Stimulated activated effector memory CD8-positive, alpha-beta T cell treated with anti-CD3 and anti-CD28 coated beads, Interleukin-12 subunit alpha, Interleukin-12 subunit beta, amount 100 ng/mL, for 72 hours (primary cell): ENCODE results near the gene PPP4R3A.
"Not testable (repeated sequence)": the region's sequence is repeated elsewhere in the genome, so short reads cannot be mapped to it uniquely, and the experiment has no call there.

Experiments
- ATAC-seq: fragments of 150-1000 bp; cut with Tn5 transposase; 2 replicates; pipeline ENCODE4 v1.10.0; 2021
- DNase-seq, 2 donors: peaks; one replicate each; pipeline ENCODE4 v3.0.0; 2021 to 2022; ENCODE audit warnings: low spot score in 2 of 2
- H3K27ac Mint-ChIP-seq: one replicate; pipeline ENCODE4 v1.8.0; 2022; ENCODE audit warnings: mild to moderate bottlenecking, mixed read lengths
- H3K36me3 Mint-ChIP-seq: one replicate; pipeline ENCODE4 v1.8.0; 2022; ENCODE audit warnings: mild to moderate bottlenecking, mixed read lengths
- H3K4me1 Mint-ChIP-seq: one replicate; pipeline ENCODE4 v1.8.0; 2022; ENCODE audit warnings: mixed read lengths
- H3K4me3 Mint-ChIP-seq: one replicate; pipeline ENCODE4 v1.8.0; 2022; ENCODE audit warnings: mild to moderate bottlenecking, mixed read lengths
- H3K9me3 Mint-ChIP-seq: one replicate; pipeline ENCODE4 v1.8.0; 2022; ENCODE audit warnings: mixed read lengths

Gene PPP4R3A

GRCh38 chr14:91425531-91425944, 84.6 kb downstream of the PPP4R3A start:
- H3K9me3 Mint-ChIP-seq, result not testable (repeated sequence)
- peaks cover 15% of the 10 kb centered on the region for H3K4me1 Mint-ChIP-seq

DNA sequence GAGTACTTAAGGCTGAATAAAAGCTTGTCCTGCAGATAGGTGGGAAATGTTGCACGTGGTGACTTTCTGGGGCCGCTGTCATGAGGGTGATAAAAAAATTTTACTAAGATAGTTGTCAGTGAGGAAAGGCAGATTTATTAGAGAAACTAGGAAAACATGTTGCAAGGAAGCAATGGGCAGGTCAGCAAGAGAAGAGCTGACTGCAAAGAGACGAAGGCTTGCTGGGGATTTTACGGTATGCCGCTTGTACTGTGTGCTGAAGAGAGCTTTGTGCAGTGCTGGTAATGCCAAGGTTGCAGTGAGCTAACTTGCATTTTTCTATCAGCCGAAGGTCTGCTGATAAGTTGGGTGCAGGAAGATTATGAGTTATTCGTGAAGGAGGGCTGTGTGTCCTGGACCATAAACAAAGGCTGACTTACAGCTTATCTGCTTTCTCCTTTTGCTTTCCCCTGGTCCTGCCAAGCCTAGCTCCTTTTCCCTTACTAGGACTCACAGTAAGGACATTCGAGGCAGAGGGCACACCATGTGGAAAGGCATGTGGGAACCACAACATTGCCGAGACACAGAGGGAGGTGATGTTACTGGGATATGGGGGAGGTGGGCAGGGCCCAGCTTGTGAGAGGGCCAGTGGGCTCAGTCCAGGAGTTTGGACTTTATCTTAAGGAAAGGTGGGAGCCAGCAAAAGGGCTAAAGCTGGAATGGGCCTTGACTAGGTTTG, 85.1 kb downstream of the PPP4R3A start:
- no peaks in the 10 kb centered on the region for H3K36me3 Mint-ChIP-seq
- no peaks in the 10 kb centered on the region for H3K9me3 Mint-ChIP-seq
- no peak for ATAC-seq
- peaks cover 15% of the 10 kb centered on the region for H3K4me1 Mint-ChIP-seq
- DNase-seq, result peak in 1 of 2 donors; percentile 34
- no peak overlapping the region for H3K27ac Mint-ChIP-seq
- H3K4me3 Mint-ChIP-seq, result no peak overlapping the region

More at GRCh38 chr14:91425531-91425944, 84.6 kb downstream of the PPP4R3A start:
- H3K36me3 Mint-ChIP-seq, H3K4me3 Mint-ChIP-seq, DNase-seq, H3K27ac Mint-ChIP-seq, ATAC-seq: not testable (repeated sequence)

GRCh38 chr14:91420686-91421085, 89.4 kb downstream of the PPP4R3A start:
- peak in 1 of 2 donors; percentile 47 for DNase-seq
- no peak for ATAC-seq
- no peak overlapping the region for H3K27ac Mint-ChIP-seq

GRCh38 chr14:91419451-91419850, 90.7 kb downstream of the PPP4R3A start:
- no peak overlapping the region for H3K27ac Mint-ChIP-seq
- no peaks in the 10 kb centered on the region for H3K9me3 Mint-ChIP-seq
- peaks cover 33% of the 10 kb centered on the region for H3K36me3 Mint-ChIP-seq
- peaks cover 14% of the 10 kb centered on the region for H3K4me1 Mint-ChIP-seq
- no peak for ATAC-seq
- no peak for DNase-seq
- peak overlapping the region; percentile 76 for H3K4me3 Mint-ChIP-seq

More at GRCh38 chr14:91420686-91421085, 89.4 kb downstream of the PPP4R3A start:
- peaks cover 20% of the 10 kb centered on the region for H3K36me3 Mint-ChIP-seq
- peaks cover 10% of the 10 kb centered on the region for H3K4me1 Mint-ChIP-seq
- no peak overlapping the region for H3K4me3 Mint-ChIP-seq
- no peaks in the 10 kb centered on the region for H3K9me3 Mint-ChIP-seq

GRCh38 chr14:91419044-91419397, 91.1 kb downstream of the PPP4R3A start:
- H3K9me3 Mint-ChIP-seq, result no peaks in the 10 kb centered on the region
- ATAC-seq, result peak; percentile 46
- H3K4me3 Mint-ChIP-seq, result peak overlapping the region; percentile 76
- peaks cover 37% of the 10 kb centered on the region for H3K36me3 Mint-ChIP-seq
- no peak for DNase-seq
- H3K27ac Mint-ChIP-seq, result peak overlapping the region; percentile 77
- H3K4me1 Mint-ChIP-seq, result peaks cover 18% of the 10 kb centered on the region

GRCh38 chr14:91418387-91419043, 91.6 kb downstream of the PPP4R3A start:
- Mint-ChIP-seq H3K4me3 (peak overlapping the region; percentile 76), H3K9me3 (no peaks in the 10 kb centered on the region), H3K27ac (peak overlapping the region; percentile 77), H3K4me1 (peaks cover 23% of the 10 kb centered on the region), H3K36me3 (peaks cover 42% of the 10 kb centered on the region)
- ATAC-seq, result peak; percentile 51
- peak; percentile 82 to 97 for DNase-seq

DNA sequence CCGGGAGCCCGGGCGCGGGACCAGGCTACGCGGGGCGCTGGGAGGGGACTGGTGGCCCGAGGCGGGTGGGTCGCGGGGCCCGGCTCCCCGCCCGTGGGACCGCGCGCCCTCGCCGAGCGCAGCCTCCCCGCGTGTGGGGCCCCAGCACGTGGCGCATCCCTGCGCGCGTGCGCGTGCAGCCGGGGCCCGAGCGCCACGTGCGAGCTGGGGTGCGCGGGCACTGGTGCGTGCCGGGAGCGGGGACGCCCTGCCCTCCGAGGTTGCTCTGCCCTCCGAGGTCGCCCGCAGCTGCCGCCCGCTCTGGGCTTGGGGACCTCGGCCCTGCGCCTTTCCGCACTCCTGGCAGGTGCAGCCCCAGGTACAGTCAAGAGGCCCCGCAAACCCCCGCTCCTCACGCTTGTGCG, 92.1 kb downstream of the PPP4R3A start:
- Mint-ChIP-seq H3K27ac (peak overlapping the region; percentile 77), H3K4me3 (peak overlapping the region; percentile 76), H3K9me3 (no peaks in the 10 kb centered on the region), H3K36me3 (peaks cover 47% of the 10 kb centered on the region), H3K4me1 (peaks cover 29% of the 10 kb centered on the region)
- peak; percentile 59 for ATAC-seq
- DNase-seq, result peak; percentile 53 to 86

DNA sequence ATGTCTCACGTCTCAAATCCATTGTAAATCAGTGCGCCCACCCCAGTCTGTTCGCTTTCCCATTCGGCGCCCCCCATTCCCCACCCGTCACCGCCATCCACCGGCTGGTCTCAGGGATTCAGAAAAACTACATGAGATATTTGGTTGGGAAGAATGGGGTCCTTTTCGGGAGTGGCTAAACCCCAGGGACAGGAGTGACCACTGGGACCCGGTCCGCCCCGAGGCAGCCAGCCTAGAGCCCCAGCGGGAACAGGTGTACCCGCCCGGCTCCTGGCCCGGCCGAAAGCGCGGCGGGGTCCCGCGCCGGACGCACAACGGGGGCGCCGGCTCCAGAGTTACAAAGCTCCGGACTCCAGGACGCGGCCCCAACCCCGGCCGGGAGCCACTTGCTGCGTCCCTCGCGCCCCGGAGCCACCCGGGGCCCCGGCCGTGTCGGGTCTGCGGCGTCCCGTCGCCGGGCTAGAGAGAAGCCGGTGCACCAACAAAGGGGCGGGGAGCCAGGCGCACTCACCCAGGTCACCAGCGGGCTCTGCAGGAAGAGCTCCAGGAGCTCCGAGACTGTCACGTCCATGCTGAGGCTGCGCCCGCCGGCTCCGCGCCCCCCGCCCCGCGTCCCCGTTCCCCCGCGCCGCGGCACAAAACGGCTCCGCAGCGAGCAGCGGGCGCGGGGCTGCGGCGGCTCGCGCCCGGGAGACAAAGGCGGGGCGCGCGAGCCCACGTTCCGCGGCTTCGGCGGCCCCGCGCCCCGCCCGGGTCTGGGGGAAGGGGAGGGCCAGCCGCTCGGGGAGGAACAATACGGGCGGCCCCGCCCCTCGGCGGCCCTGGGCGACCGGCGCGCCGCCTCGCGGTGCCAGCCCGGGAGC, 92.8 kb downstream of the PPP4R3A start, which contains the start of gene CCDC88C:
TSS of gene CCDC88C (minus strand) at position 701 of the 863 bp plus-strand sequence. CDS start at position 571, 130 bp downstream.
- H3K27ac Mint-ChIP-seq, result peak within 1 kb of the TSS; percentile 88
- peak within 1 kb of the TSS; percentile 76 for H3K4me3 Mint-ChIP-seq
- DNase-seq (peak; percentile 71 to 85), ATAC-seq (peak; percentile 73)
- H3K36me3 Mint-ChIP-seq, result peaks cover 54% of the 10 kb centered on the region
- no peaks in the 10 kb centered on the region for H3K9me3 Mint-ChIP-seq
- H3K4me1 Mint-ChIP-seq, result peaks cover 35% of the 10 kb centered on the region

GRCh38 chr14:91416744-91417119, 93.4 kb downstream of the PPP4R3A start:
- H3K27ac Mint-ChIP-seq, result peak overlapping the region; percentile 88
- peaks cover 36% of the 10 kb centered on the region for H3K4me1 Mint-ChIP-seq
- no peak for DNase-seq
- no peaks in the 10 kb centered on the region for H3K9me3 Mint-ChIP-seq
- ATAC-seq, result no peak
- H3K4me3 Mint-ChIP-seq, result peak overlapping the region; percentile 76
- peaks cover 60% of the 10 kb centered on the region for H3K36me3 Mint-ChIP-seq

DNA sequence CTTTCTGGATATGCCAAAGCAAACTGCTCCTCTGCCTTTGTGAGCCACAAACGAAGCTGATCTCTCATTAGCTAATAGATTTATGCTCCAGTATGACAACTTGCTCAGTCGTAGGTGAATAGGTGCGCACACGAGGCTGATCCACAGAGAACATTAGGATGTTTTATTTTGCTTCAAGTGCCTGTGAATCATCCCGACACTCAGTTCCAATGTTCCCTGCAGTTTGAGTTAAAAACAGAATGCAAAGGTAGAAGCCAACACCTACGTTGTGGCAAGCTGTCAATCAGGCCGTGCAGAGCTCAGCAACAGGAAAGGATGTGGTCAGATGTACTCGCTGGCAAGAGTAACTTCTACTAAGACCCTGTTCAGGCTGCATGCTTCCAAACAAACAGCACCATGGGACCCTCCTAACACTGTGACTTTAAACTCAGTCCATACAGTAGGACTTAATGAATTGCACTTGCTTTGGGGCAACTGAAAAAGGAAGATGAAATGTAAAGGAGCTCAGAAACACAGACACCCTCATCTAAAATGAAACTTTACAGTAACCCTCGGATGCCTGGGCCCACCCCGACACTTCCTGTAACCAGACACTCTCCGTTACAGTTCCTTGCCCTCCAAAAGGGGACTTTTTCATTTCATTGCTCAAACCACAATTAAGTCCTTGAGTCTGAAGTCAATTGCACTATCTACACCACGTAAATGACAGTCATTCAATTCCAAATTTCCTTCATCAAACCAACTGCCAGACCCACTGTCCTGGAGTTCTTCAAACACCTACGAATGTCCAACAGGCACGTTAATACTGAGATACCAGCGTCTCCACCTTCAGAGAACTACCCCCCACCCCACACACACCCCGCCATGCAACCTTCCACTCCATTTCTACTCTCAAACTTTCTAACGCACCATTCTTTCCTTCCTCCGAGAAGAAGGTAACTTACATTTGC, 94.0 kb downstream of the PPP4R3A start:
- peak in 1 of 2 donors; percentile 85 for DNase-seq

DNA sequence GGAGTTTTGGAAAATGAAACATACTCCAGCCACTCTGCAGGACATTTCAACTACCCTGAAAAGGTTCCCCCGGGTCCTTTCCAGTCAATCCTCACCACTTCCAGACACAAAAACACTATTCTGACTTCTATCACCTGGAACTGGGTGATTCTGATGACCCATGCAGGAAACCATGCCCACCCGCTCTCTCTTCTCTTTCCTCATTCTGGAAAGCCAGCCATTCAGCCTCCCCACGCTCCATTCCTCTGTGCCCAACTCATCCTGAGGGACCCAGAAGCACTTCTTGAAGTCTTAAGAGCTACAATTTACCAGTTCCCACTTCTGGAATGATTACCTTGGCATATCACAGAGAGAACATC, 95.7 kb downstream of the PPP4R3A start:
- DNase-seq (no peak), ATAC-seq (no peak)
- peak overlapping the region; percentile 76 for H3K4me3 Mint-ChIP-seq
- H3K27ac Mint-ChIP-seq, result peak overlapping the region; percentile 88
- peaks cover 59% of the 10 kb centered on the region for H3K4me1 Mint-ChIP-seq
- peaks cover 83% of the 10 kb centered on the region for H3K36me3 Mint-ChIP-seq
- H3K9me3 Mint-ChIP-seq, result no peaks in the 10 kb centered on the region

More for the DNA sequence above, 94.0 kb downstream of the PPP4R3A start:
- H3K4me3 Mint-ChIP-seq, result peak overlapping the region; percentile 76
- H3K4me1 Mint-ChIP-seq, result peaks cover 43% of the 10 kb centered on the region
- H3K36me3 Mint-ChIP-seq, result peaks cover 67% of the 10 kb centered on the region
- no peaks in the 10 kb centered on the region for H3K9me3 Mint-ChIP-seq
- H3K27ac Mint-ChIP-seq, result peak overlapping the region; percentile 88
- peak; percentile 71 for ATAC-seq

DNA sequence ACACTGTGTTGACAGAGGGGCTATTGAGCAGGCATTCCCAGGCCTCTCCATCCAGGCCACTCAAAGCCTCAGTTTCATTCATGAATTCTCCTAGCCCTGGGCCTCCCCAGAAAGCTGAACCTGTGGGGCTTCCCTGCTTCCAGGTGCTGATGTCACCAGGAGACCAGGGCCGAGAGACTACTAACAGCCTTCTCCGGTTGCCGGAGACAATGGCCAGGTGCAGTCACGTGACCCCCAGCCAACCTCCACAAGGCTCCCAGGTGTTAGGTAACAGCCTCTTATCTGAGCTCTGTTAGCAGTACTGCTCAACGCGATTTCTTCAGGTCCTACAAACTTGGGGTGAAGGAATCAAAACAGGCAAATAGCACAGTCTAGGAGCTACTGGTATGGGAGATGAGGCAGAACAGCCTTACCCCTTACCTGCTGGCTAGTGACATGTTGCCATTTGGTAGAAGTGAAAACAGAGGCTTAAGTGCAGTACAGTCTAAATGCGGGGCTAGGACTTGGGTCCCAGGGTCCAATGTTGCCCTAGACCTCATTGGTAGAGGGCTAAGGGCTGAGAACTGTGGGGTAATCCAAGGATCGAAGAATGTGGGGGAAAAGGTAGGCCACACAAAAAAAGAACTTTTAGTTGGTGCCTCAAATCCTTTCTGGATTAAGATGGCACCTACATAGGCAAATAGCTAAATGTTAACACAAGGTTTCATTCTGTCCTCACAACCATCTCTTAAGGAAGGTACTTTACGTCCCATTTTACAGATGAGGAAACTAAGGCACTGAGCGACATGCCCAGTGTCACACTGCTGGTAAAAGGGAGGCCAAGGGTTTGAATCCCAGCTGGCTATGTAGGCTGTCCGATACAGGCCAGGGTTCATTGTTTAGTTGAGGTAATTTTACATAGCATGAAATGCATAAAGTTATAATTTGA, 96.3 kb downstream of the PPP4R3A start:
- peaks cover 86% of the 10 kb centered on the region for H3K36me3 Mint-ChIP-seq
- no peaks in the 10 kb centered on the region for H3K9me3 Mint-ChIP-seq
- DNase-seq, result peak in 1 of 2 donors; percentile 66
- H3K4me3 Mint-ChIP-seq, result peak overlapping the region; percentile 76
- no peak for ATAC-seq
- peak overlapping the region; percentile 88 for H3K27ac Mint-ChIP-seq
- H3K4me1 Mint-ChIP-seq, result peaks cover 56% of the 10 kb centered on the region

- peak overlapping the region; percentile 88 for H3K27ac Mint-ChIP-seq
- peak overlapping the region; percentile 76 for H3K4me3 Mint-ChIP-seq
- ATAC-seq (no peak), DNase-seq (no peak)
- H3K9me3 Mint-ChIP-seq, result no peaks in the 10 kb centered on the region
- H3K36me3 Mint-ChIP-seq, result peaks cover 92% of the 10 kb centered on the region
- peaks cover 61% of the 10 kb centered on the region for H3K4me1 Mint-ChIP-seq
These were observed 97.2 kb downstream of the PPP4R3A start for GRCh38 chr14:91412939-91413338.
